ENCODE data around the gene USP2. TPM values are rescaled to one million over a fixed set of nuclear protein-coding genes. Genes with fewer than 3 reads are reported as not detected.

USP2 gene
- total and polyA plus RNA-seq, 8 donors: 4.4 to 15.4 (median 6.6) TPM

DNA sequence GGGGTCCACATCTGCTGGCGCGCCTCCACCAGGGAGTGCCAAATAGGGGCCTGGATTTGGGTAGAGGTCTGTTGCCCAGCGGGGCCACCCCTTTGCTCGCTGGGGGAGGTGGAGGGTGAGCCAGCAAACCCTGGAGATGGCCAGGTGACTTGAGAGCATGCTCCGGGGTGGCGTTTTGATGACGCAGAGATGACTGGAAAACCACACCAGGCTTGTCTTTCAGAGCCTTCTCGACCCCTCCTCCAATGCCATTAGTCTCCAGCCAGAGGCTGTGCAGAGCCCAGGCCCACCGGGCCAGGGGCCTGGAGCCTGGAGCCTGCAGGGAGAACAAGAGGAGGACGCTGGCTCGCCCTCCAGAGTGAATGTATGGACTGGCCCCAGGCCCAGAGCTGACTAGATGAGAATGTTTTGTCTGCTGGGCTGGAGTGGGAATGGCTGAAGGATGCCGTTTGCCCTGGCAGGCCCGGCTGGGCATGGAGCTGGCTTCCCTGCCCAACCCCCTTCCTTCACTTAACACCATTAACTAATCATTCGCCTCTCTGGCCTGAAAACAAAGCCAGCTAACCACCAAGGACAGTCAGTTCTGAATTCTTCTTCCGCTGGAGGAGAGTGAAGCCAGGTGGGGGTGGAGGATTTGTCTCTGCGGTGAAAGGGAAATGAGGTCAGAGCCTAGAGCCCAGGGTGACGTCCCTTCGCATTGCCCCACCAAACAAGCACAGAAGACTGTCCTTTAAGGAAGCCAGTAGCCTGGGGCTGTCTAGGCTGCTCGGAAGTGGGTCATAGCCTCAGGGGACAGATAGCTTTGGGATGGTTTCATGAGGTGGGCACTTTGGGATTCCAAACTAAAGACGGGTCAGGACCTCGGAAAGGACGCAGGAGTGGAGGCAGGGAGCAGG is 63.0 kb downstream of the USP2 start:
- FAIRE-seq: no peak
- peaks cover 0 to 12% (median 6%) of the 10 kb centered on the region in 3 donors for H3K4me1 ChIP-seq
- H3K27ac ChIP-seq: peak overlapping the region in 3 of 4 donors; percentile 22 to 58 (median 23)
- no peak overlapping the region for H3K4me3 ChIP-seq
- WGBS, 2 donors: 65 to 71% methylated on average over 22 of the region's 22 CpGs
- DNase-seq: peak in 2 of 6 donors; percentile 17 to 53
- no peak for ATAC-seq
- no peak for TF ChIP-seq CTCF (IDR thresholded peaks at IDR 0.05)
- H3K27me3 ChIP-seq: peaks cover 0 to 3% (median 0%) of the 10 kb centered on the region in 4 donors
- H3K36me3 ChIP-seq: no peaks in the 10 kb centered on the region
- no peaks in the 10 kb centered on the region for H3K9me3 ChIP-seq
- intact Hi-C loops (cut with DNase I): no loop called here

DNA sequence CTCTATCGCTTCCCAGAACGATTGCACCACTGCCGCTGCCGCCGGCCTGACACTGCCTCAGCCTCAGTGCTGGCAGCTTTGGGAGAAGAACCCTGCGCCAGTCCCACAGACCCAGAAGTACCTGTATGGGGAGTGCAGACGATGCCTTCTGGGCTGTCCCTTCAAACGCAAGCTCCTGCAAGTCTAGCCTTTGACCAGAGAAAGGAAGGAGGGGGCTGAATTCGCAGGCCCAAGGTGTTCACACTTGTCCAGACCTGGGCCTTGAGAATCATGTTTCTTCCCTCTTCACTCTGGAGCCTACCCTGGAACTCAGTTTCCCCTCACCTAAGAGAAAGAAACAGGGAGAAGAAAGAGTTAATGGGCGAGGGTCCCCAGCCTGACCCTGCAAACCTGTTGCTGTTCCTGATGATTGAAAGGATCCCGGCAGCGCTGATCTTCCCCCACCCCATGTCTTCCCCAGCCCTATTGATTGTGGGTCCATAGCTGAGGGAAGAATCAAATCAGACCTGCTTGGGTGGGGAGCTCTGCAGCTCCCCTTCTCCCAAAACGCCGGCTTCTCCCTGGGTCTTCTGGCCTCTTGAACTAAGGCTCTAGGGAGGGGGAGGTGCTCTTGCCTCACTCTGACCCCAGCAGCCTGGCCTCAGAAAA is 63.8 kb downstream of the USP2 start:
- no peak for FAIRE-seq
- ATAC-seq: no peak
- intact Hi-C loops (cut with DNase I): no loop called here
- peak overlapping the region in 2 of 4 donors; percentile 46 to 62 for H3K27ac ChIP-seq
- peaks cover 0 to 12% (median 6%) of the 10 kb centered on the region in 3 donors for H3K4me1 ChIP-seq
- H3K27me3 ChIP-seq: peaks cover 0 to 3% (median 0%) of the 10 kb centered on the region in 4 donors
- DNase-seq: no peak
- no peaks in the 10 kb centered on the region for H3K36me3 ChIP-seq
- H3K9me3 ChIP-seq: no peaks in the 10 kb centered on the region
- no peak for TF ChIP-seq CTCF (IDR thresholded peaks at IDR 0.05)
- WGBS, 2 donors: 72% methylated on average over 14 of the region's 14 CpGs
- H3K4me3 ChIP-seq: peak overlapping the region in 1 of 4 donors; percentile 49

DNA sequence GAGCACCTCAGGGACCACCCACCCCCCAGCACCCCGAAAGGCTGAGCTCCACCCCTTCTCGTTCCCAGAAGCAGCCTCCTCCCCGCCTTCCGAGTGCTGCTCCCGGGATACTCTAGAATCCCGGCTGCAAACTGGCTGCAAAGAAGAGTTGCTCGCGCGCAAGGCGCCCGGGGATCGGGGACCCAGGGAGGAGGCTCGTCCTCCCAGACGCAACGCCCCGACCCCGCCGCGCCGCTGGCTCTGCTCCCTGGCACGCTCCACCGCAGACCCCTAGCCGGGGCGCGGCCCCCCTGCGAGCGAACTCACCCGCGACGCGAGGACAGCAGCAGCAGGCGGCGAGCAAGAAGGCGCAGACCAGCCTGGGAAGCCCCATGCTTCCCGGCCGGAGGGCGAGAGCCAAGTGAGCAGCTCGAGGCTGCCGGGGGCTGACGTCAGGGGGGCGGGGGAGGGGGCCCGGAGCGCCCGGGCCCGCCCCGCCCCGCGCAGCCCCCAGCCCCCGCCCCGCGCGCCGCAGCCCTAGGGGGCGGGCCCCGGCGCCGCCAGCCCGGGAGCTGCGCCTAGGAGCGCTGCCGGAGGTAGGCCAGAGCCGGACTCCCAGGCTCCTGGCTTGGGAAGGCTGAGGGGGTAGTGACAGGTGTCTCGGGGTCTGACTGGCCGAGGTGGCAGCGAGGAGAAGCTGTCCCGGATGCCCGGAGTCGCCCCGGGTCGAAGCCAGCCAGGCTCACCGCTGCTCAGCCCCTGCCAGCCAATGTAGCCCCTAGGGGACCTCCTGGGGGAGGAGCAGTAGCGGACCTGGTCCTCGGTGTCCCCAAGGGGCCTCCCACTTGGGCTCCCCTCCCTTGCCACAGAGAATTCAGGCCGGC is 64.5 kb downstream of the USP2 start, which contains the start of gene MCAM:
Gene MCAM, minus strand, starts transcription at position 402 of the 863 bp plus-strand sequence. Its CDS starts 29 bp downstream, at position 373.
- WGBS, 2 donors: 3 to 6% methylated on average over 59 to 74 of the region's 74 CpGs
- DNase-seq (peak in 1 of 6 donors; percentile 79), ATAC-seq (peak in 3 of 4 donors; percentile 3 to 20 (median 5)), FAIRE-seq (no peak)
- TF ChIP-seq CTCF (IDR thresholded peaks at IDR 0.05): no peak
- intact Hi-C loops (cut with DNase I): no loop called here
- H3K27ac ChIP-seq: peak within 1 kb of the TSS in 3 of 4 donors; percentile 43 to 71 (median 69)
- peaks cover 0 to 12% (median 6%) of the 10 kb centered on the region in 3 donors for H3K4me1 ChIP-seq
- H3K27me3 ChIP-seq: peaks cover 0 to 3% (median 0%) of the 10 kb centered on the region in 4 donors
- peak within 1 kb of the TSS; percentile 11 to 49 (median 26) for H3K4me3 ChIP-seq
- no peaks in the 10 kb centered on the region for H3K9me3 ChIP-seq
- no peaks in the 10 kb centered on the region for H3K36me3 ChIP-seq

GRCh38 chr11:119316016-119316728 is 65.3 kb downstream of the USP2 start:
- Histone ChIP-seq H3K27me3 (peaks cover 0 to 3% (median 0%) of the 10 kb centered on the region in 4 donors), H3K4me1 (peaks cover 0 to 12% (median 6%) of the 10 kb centered on the region in 3 donors), H3K9me3 (no peaks in the 10 kb centered on the region), H3K4me3 (peak overlapping the region; percentile 11 to 49 (median 26)), H3K36me3 (no peaks in the 10 kb centered on the region), H3K27ac (peak overlapping the region in 3 of 4 donors; percentile 43 to 71 (median 69))
- no peak for TF ChIP-seq CTCF (IDR thresholded peaks at IDR 0.05)
- FAIRE-seq (no peak), DNase-seq (peak in 4 of 6 donors; percentile 43 to 82 (median 60)), ATAC-seq (peak; percentile 18 to 50 (median 38))
- intact Hi-C loops (cut with DNase I): no loop called here
- 2% methylated on average over 36 to 46 of the region's 46 CpGs for WGBS, 2 donors
